ENCODE measurements around the gene BARHL2. TPM values are rescaled to one million over a fixed set of nuclear protein-coding genes. Genes with fewer than 3 reads are reported as not detected.

BARHL2 gene
- total and polyA plus RNA-seq, 4 donors, result not detected

DNA sequence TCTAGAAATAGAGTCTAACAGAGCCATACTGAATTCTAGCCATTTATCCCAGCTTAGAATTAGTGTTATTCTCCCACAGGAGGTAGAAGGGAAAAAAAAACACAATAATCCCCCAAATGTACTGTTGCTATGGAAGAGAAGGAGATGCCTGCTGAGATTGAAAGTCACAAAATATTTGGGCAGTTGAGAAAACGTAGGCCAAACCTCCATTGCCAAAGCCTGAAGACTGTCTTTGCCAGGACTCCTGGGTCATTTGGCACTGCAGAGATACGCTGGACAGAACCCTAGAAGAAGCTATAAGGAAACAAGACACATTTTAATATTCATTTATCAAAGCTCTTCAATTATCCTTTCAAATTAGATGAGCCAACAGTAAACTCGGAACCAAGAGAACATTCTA, 22.3 kb downstream of the BARHL2 start:
- Histone ChIP-seq H3K4me1 (ENCODE audit: control insufficient read depth in 5 of 5, insufficient read depth in 5 of 5, low read length in 5 of 5) (no peaks in the 10 kb centered on the region), H3K9me3 (ENCODE audit: control insufficient read depth in 4 of 4, insufficient read depth in 3 of 4, low read length in 3 of 4) (no peaks in the 10 kb centered on the region), H3K9ac (ENCODE audit: insufficient read depth in 1 of 2, low read length in 2 of 2) (no peak overlapping the region), H3K27ac (ENCODE audit: low read depth in 1 of 2, low read length in 1 of 2) (no peak overlapping the region), H3K36me3 (ENCODE audit: control insufficient read depth in 4 of 4, insufficient read depth in 4 of 4, low read length in 4 of 4) (no peaks in the 10 kb centered on the region), H3K27me3 (ENCODE audit: control insufficient read depth in 3 of 3, insufficient read depth in 3 of 3, low read length in 2 of 3) (peaks cover 0 to 15% (median 2%) of the 10 kb centered on the region in 3 donors), H3K4me3 (no peak overlapping the region)
- DNase-seq (no peak), ATAC-seq (ENCODE audit: insufficient read depth, low FRiP score) (no peak)
- WGBS, 2 donors, result 77% methylated on average over 3 of the region's 3 CpGs
- TF ChIP-seq, protein P1, sequence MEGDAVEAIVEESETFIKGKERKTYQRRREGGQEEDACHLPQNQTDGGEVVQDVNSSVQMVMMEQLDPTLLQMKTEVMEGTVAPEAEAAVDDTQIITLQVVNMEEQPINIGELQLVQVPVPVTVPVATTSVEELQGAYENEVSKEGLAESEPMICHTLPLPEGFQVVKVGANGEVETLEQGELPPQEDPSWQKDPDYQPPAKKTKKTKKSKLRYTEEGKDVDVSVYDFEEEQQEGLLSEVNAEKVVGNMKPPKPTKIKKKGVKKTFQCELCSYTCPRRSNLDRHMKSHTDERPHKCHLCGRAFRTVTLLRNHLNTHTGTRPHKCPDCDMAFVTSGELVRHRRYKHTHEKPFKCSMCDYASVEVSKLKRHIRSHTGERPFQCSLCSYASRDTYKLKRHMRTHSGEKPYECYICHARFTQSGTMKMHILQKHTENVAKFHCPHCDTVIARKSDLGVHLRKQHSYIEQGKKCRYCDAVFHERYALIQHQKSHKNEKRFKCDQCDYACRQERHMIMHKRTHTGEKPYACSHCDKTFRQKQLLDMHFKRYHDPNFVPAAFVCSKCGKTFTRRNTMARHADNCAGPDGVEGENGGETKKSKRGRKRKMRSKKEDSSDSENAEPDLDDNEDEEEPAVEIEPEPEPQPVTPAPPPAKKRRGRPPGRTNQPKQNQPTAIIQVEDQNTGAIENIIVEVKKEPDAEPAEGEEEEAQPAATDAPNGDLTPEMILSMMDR (IDR thresholded peaks at IDR 0.05; ENCODE audit: control extremely low read depth, extremely low read depth), result no peak

- H3K36me3 ChIP-seq (ENCODE audit: control insufficient read depth in 4 of 4, insufficient read depth in 4 of 4, low read length in 4 of 4), result no peaks in the 10 kb centered on the region
- DNase-seq (peak in 1 of 3 donors; percentile 14), ATAC-seq (ENCODE audit: insufficient read depth, low FRiP score) (no peak)
- no peaks in the 10 kb centered on the region for H3K9me3 ChIP-seq (ENCODE audit: control insufficient read depth in 4 of 4, insufficient read depth in 3 of 4, low read length in 3 of 4)
- H3K4me1 ChIP-seq (ENCODE audit: control insufficient read depth in 5 of 5, insufficient read depth in 5 of 5, low read length in 5 of 5), result no peaks in the 10 kb centered on the region
- 93 to 95% methylated on average over 3 of the region's 3 CpGs for WGBS, 2 donors
- H3K27ac ChIP-seq (ENCODE audit: low read depth in 1 of 2, low read length in 1 of 2), result no peak overlapping the region
- H3K27me3 ChIP-seq (ENCODE audit: control insufficient read depth in 3 of 3, insufficient read depth in 3 of 3, low read length in 2 of 3), result peaks cover 0 to 3% (median 0%) of the 10 kb centered on the region in 3 donors
- H3K9ac ChIP-seq (ENCODE audit: insufficient read depth in 1 of 2, low read length in 2 of 2), result no peak overlapping the region
- TF ChIP-seq, protein P1 (IDR thresholded peaks at IDR 0.05; ENCODE audit: control extremely low read depth, extremely low read depth), result no peak
- H3K4me3 ChIP-seq, result no peak overlapping the region
These were observed 29.4 kb downstream of the BARHL2 start for GRCh38 chr1:90687747-90688146.

DNA sequence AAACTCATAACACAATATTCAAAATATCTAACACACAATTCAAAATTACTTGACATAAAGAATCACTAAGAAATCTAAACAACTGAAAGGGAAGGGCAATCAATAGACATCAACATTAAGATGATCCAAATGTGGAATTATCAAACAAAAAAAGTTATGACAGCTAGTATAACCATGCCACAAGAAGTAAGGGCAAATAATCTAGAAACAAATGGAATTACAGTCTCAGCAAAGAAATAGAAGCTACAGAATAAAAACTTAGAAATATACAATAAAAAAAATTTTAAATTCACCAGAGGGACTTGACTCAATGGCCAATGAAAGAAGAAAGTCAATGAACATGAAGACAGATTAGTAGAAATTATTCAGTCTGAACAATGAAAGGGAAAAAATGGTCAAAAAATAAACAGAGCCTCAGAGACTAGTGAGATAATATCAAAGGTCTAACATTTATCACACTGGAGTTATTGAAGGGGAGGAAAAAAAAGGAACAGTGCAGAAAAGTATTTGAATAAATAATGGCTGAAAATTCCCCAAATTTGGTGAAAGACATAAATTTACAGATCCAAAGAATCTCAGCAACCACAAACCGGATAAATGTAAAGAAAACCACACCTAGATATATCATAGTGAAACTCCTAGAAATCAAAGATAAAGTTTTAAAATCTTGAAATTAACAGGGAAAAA, 41.8 kb downstream of the BARHL2 start:
- ATAC-seq (ENCODE audit: insufficient read depth, low FRiP score) (no peak), DNase-seq (no peak)
- WGBS, 2 donors, result 94 to 100% methylated on average over 1 of the region's 1 CpG
- Histone ChIP-seq H3K27ac (ENCODE audit: low read depth in 1 of 2, low read length in 1 of 2) (no peak overlapping the region), H3K9ac (ENCODE audit: insufficient read depth in 1 of 2, low read length in 2 of 2) (no peak overlapping the region), H3K4me1 (ENCODE audit: control insufficient read depth in 5 of 5, insufficient read depth in 5 of 5, low read length in 5 of 5) (no peaks in the 10 kb centered on the region), H3K27me3 (ENCODE audit: control insufficient read depth in 3 of 3, insufficient read depth in 3 of 3, low read length in 2 of 3) (no peaks in the 10 kb centered on the region), H3K4me3 (no peak overlapping the region), H3K9me3 (ENCODE audit: control insufficient read depth in 4 of 4, insufficient read depth in 3 of 4, low read length in 3 of 4) (peaks cover 0 to 4% (median 0%) of the 10 kb centered on the region in 4 donors), H3K36me3 (ENCODE audit: control insufficient read depth in 4 of 4, insufficient read depth in 4 of 4, low read length in 4 of 4) (no peaks in the 10 kb centered on the region)
- TF ChIP-seq, protein P1 (IDR thresholded peaks at IDR 0.05; ENCODE audit: control extremely low read depth, extremely low read depth), result no peak
